Activated CD4-positive, alpha-beta T cell treated with anti-CD3 and anti-CD28 coated beads for 1 hour (primary cell): ENCODE data around the gene GALNT14.

Experiments
- DNase-seq: peaks from one replicate; pipeline ENCODE4 v3.0.0-alpha.2; 2020

Gene GALNT14

GRCh38 chr2:30877833-30878232, 260.4 kb downstream of the GALNT14 start:
- DNase-seq: no peak

DNA sequence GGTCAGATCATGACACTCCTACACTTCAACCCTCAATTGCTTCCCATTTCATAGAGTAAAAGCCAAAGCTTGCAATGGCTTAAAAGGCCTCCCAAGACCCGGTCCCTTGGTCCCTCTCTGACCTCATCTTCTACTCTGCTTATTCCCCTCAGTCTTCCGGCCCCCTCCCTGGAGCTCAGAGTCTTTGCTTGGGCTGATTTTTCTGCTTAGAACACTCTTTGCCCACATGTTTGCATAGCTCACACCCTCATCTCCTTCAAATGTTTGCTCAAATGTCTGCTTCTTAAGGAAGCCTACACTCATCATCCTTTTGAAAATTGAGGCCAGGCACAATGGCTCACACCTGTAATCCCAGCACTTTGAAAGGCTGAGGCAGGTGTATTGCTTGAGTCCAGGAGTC, 265.4 kb downstream of the GALNT14 start:
- DNase-seq: no peak

DNA sequence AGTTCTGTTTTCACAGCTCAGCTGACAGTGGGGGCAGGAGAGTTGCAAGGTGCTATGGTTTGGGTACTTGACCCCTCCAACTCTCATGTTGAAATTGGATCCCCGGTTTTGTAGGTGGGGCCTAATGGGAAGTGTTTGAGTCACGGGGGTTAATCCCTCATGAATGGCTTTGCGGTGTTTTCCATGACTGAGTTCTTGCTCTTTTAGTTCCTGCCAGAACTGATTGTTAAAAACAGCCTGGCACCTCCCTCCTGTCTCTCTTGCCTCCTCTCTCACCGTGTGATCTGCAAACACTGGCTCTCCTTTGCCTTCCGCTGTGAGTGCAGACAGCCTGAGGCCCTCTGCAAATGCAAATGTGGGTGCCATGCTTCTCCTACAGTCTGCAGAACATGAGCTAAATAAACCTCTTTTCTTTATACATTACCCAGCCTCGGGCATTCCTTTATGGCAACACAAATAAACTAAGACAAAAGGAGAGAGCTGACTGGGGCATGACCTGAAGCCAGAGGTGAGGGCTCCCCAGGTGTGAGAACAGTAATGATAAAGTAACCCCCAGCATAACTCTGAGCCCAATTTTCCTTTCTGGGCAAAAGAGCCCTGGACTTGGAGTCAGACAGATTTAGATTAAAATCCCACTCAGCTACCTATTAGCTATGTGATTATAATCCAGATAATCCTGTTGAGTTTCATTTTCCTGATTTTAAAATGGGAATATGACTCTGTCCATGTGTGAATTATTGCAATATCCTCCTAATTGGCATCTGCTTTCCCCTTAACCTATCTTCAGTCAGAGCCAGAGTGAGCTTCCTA, 266.1 kb downstream of the GALNT14 start:
- DNase-seq: no peak

GRCh38 chr2:30871440-30871839, 266.8 kb downstream of the GALNT14 start:
- DNase-seq: no peak

DNA sequence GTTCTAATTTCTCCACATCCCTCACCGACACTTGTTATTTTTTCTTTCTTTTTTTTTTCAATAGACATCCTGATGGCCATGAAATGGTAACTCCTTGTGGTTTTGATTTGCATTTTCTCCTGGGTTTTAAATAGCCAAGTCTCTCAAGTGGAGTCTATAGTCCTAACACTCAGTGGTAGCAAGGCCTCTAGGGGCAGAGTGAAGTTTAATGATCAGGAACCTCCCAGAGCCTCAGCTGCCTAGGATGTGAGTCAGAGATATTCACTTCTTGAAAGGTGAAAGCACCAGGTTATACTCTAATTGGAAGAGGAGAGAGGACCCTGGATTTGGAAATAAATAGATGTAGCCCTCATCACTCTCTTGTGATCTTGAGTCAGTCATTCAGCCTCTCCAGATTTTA, 268.3 kb downstream of the GALNT14 start:
- DNase-seq: no peak

GRCh38 chr2:30867385-30867784, 270.9 kb downstream of the GALNT14 start:
- DNase-seq: no peak

DNA sequence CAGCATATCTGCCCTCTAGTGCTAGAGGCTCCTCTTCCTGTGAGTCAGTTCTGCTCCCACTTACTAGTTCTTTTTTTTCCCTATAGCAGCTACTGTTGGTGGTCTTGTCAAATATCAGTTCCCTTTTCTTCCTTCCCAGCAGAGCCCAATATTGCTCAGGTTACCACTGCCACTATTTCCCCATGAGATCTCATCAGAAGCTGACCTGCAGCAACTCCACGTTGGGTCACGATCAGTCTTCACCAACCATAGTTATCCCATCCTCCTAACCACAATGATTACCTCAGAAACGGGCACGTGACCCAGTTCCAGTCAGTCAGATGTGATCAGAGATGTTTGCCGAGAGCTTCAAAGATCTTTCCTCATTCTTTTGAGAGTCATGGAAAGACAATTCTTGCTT, 271.3 kb downstream of the GALNT14 start:
- no peak for DNase-seq

- no peak for DNase-seq
Measured at GRCh38 chr2:30865892-30866681, 272.2 kb downstream of the GALNT14 start.

DNA sequence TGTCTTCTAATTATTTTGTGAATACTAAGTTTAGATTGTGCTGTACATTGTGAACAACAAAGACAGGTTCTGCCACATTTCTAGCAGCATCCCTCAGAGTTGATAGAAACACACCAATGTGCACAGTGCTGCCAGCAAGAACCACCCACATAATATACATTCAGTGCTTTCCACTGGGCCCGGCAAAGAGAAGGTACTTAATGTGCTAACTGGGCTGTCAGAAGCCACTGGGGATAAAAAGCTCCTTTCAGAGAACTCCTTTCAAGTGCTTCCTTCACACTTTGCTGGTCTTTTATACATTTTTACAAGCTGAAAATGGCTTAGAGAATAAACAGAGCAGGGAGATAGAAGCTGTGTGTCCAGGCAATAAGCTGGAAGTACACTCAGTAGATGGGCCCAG, 273.0 kb downstream of the GALNT14 start:
- DNase-seq: no peak

DNA sequence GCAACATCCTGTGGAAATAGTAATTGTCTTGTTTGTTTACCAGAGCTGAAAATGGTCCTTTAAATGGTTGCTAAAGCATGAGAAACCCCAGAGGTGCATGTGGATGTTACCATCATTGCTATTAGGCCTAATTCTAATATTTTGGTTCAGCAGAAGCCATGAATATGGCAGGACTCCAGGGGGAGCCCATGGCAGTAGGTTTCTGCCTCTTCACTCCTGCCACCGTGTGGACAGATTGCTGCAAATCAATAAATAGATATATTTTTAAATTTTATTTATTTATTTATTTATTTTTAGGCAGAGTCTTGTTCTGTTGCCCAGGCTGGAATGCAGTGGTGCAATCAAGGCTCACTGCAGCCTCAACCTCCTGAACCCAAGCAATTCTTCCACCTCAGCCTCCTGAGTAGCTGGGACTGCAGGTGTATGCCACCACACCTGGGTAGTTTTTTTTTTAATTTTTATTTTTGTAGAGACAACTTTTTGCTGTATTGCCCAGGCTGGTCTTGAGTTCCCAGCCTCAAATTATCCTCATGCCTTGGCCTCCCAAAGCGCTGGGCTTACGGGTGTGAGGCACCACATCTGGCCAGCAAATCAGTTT, 276.1 kb downstream of the GALNT14 start:
- DNase-seq: peak; percentile 13

DNA sequence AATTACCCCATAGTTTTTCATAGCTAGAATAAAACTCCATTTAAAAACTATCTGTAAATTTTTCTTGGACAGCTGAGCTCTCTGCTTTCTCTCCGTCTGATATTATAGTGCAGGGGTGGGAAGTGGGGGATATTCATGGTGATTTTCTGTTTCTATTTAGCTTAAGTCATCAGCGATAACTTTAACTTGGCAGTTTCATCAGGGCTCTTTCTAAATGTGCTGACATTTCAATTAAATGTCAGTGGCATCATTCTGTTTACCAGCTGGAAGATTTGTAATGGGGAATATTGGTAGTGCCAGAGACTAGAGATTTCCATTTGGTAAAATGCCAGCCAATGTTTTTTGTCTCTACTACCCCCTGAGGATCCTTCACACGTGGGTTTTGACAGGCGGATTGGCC, 277.5 kb downstream of the GALNT14 start:
- no peak for DNase-seq
